ENCODE measurements around the gene ME3.

ME3 gene

GRCh38 chr11:86692746-86693145, 20.3 kb upstream of the ME3 start:
- no peak for DNase-seq (ENCODE audit: low read depth in 2 of 2)

DNA sequence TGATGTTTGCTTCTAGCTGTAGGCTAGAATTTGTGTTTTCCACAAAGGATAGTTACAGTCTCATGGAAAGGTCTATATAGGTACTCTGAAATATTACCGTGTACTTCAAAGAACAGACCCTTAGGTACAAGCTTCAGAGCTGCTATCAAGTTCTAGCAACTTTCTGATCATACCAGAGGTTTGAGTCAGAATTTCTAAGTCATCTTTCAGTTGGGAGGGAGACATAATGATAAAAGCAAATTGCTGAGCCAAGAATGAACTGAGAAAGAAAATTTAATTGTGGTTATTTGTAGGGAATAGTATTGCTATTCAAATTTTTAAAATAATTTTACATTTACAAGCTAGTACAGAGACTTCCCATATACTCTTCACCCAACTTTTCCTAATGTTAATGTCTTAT, 19.9 kb upstream of the ME3 start:
- no peak for DNase-seq (ENCODE audit: low read depth in 2 of 2)

GRCh38 chr11:86688398-86689179, 16.2 kb upstream of the ME3 start:
- DNase-seq (ENCODE audit: low read depth in 2 of 2), result peak; percentile 18 to 25

GRCh38 chr11:86687185-86687778, 14.9 kb upstream of the ME3 start:
- DNase-seq (ENCODE audit: low read depth in 2 of 2), result no peak

GRCh38 chr11:86686531-86686930, 14.1 kb upstream of the ME3 start:
- DNase-seq (ENCODE audit: low read depth in 2 of 2), result no peak

- no peak for DNase-seq (ENCODE audit: low read depth in 2 of 2)
These were observed 9.0 kb upstream of the ME3 start for GRCh38 chr11:86681483-86681756.

DNA sequence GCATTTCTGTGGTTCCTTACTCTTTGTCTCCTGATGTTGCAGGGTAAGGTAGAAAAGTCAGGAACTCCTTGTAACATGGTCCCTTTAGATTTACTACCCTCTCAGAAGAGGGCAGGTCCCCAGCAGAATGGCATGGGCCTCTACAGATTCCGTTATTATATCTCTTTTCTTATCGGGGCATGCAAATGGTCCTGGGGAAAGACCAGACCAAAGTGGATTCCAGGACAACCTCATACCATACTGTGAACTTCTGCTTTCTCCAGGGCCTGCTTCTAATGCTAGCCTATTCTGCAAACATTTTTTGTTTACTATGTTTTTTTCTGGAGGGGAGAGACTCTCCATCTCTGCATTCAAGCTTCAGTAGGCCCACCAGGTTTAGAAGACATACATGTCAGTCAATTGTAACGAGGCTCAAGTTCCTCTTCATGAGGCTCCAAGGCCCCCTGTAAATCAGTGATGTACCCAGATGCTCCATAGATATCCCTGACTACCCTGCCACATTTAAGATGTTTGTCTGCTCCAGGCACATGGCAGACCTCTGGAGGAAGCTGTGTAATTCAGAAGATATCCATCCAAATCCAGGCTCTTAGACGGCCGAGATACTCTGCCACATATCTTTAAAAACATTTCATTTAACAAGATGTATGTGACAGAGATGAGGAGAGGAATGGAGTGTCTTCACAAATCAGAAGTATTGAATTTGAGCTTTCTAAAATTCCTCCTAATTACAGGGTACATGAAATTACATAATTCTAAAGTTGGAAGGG, 8.5 kb upstream of the ME3 start:
- no peak for DNase-seq (ENCODE audit: low read depth in 2 of 2)

GRCh38 chr11:86678823-86679222, 6.4 kb upstream of the ME3 start:
- no peak for DNase-seq (ENCODE audit: low read depth in 2 of 2)

DNA sequence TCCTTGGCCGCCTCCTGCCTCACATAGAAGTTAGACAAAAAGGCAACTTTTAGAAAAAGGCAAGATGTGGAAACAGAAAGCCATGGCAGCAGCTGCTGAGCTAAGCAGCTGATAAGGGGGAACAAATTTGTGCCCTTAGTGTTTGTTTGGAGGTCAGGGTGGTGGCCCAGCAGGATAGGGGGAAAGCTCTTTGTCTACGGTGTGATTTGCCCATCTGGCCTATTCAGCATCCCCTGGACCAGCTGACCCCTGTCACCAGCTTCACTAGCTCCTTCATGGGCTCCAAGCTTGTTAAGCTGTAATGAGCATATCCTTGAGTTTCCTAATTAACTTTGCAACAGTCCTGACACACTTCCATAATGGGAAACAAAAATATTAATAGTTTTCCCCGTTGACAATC, 5.9 kb upstream of the ME3 start:
- no peak for DNase-seq (ENCODE audit: low read depth in 2 of 2)

- no peak for DNase-seq (ENCODE audit: low read depth in 2 of 2)
These were observed 4.2 kb upstream of the ME3 start for GRCh38 chr11:86676533-86677154.

GRCh38 chr11:86676010-86676409, 3.6 kb upstream of the ME3 start:
- no peak for DNase-seq (ENCODE audit: low read depth in 2 of 2)

- DNase-seq (ENCODE audit: low read depth in 2 of 2), result no peak
These were observed 2.6 kb upstream of the ME3 start for GRCh38 chr11:86675017-86675416.

GRCh38 chr11:86673872-86674750, 1.7 kb upstream of the ME3 start:
- no peak for DNase-seq (ENCODE audit: low read depth in 2 of 2)

- no peak for DNase-seq (ENCODE audit: low read depth in 2 of 2)
These were observed 833 bp upstream of the ME3 start for GRCh38 chr11:86673055-86673843.

DNA sequence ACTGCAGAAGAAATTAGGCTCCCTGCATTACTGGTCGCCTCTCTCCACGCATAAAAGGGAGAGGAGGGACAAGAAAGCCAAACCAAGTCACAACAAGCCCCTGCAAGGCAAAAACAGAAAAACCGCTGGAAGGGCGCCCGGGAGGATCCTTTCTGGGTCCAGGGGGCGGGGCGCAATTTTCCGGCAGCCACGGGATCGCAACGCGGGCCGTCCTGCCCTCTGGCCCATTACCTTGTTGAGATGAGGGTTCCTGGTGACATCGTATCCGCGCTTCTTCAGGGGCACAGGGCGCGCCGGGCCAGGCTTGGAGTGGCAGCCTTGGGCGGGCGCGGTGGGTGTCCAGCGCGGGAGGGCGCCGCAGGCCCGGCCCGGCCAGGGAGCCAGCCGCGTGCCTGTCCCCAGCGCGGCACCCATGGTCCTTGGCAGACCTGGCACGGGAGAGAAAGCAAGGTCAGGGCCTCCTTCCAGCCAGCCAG, 847 bp downstream of the ME3 start:
- DNase-seq (ENCODE audit: low read depth in 2 of 2), result no peak

GRCh38 chr11:86670911-86671310, 1.5 kb downstream of the ME3 start:
- DNase-seq (ENCODE audit: low read depth in 2 of 2), result no peak

DNA sequence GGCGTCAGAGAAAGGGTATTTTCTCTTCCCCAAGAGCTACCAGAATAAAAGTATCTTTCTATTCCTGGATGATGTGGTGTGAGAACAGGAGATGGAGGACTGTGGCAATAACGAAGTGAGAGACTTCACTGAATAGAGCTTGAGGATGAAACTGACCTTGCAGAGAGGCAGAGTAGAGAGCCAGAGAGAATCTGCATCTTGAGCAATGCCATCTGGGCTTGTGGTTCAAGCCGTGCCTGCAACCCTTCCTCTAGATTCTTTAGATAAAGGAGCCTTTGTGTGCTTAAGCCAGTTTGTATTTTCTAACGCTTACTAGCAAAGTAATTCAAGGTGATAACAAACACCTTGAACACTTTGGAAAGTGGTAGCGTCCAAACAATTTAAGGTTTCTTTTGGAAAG, 2.2 kb downstream of the ME3 start:
- DNase-seq (ENCODE audit: low read depth in 2 of 2), result no peak

DNA sequence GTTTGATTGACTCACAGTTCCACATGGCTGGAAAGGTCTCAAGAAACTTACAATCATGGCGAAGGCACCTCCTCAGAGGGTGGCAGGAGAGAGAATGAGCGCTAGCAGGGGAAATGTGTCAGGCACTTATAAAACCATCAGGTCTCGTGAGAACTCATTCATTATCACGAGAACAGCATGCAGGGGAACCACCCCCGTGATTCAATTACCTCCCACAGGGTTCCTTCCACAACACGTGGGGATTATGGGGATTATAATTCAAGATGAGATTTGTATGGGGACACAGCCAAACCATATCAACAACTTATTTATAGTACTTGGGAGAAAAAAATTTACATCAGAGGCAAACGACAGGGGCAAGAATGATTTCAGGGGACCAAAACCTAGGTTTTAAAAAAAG, 3.0 kb downstream of the ME3 start:
- no peak for DNase-seq (ENCODE audit: low read depth in 2 of 2)

- no peak for DNase-seq (ENCODE audit: low read depth in 2 of 2)
These were observed 3.5 kb downstream of the ME3 start for GRCh38 chr11:86668929-86669328.

DNA sequence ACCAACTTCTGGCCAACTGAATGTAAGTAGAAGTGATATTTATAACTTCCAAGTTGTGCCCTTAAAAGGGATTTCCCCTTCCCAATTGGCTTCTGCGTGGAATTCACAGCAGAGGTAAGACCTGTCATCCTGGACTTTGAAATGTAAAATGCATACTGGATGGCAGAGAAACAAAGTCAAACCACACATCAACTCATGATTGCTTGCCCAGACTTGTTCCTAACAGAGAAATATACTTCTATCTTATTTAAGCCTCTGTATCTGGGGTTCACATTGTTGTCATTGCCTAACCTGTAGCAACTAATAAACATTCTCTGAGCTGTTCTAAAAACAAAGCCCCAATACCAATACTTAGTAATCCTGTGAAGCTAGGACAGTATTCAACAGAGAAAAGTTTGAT, 6.2 kb downstream of the ME3 start:
- DNase-seq (ENCODE audit: low read depth in 2 of 2), result no peak

- DNase-seq (ENCODE audit: low read depth in 2 of 2), result no peak
These were observed 7.5 kb downstream of the ME3 start for GRCh38 chr11:86664930-86665329.
